ENCODE results near the gene DTX1.

DNA sequence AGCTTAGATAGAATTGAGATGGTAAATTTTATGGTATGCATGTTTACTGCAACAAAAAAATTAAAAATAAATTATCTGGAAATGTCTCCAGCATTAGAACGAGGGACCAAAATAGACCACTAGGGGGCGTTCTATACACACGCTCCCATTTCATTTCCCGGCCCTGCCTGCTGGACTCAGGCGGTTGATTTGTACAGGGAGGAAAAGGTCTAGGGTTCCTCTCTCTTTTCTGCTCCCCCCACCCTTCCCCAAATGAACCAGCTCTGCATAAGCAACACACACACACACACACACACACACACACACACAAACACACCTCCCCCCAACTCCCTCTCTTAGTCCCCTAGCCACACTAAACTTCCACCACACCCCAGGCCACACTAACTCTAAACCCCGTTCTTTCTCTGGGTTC, 7.8 kb upstream of the DTX1 start:
- TF ChIP-seq, protein P1, sequence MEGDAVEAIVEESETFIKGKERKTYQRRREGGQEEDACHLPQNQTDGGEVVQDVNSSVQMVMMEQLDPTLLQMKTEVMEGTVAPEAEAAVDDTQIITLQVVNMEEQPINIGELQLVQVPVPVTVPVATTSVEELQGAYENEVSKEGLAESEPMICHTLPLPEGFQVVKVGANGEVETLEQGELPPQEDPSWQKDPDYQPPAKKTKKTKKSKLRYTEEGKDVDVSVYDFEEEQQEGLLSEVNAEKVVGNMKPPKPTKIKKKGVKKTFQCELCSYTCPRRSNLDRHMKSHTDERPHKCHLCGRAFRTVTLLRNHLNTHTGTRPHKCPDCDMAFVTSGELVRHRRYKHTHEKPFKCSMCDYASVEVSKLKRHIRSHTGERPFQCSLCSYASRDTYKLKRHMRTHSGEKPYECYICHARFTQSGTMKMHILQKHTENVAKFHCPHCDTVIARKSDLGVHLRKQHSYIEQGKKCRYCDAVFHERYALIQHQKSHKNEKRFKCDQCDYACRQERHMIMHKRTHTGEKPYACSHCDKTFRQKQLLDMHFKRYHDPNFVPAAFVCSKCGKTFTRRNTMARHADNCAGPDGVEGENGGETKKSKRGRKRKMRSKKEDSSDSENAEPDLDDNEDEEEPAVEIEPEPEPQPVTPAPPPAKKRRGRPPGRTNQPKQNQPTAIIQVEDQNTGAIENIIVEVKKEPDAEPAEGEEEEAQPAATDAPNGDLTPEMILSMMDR (IDR thresholded peaks at IDR 0.05), result peak; percentile 72 to 95 (median 86)
- TF ChIP-seq POLR2A (IDR thresholded peaks at IDR 0.05), result no peak
